SK-N-MC (cell line): ENCODE results near the gene LTV1.

Source experiments
- DNase-seq: peaks from one replicate; pipeline ENCODE4 v3.0.0-alpha.2; 2011; ENCODE audit warnings: low read depth, low spot score
- H3K27ac ChIP-seq: fragments of 200-600 bp; sonication (generic); 2 replicates; pipeline ENCODE4 v1.5.1; 2016; ENCODE audit warnings: mixed run types
- H3K36me3 ChIP-seq: fragments of 200-600 bp; sonication (generic); 2 replicates; pipeline ENCODE4 v1.6.1; 2017; ENCODE audit warnings: antibody characterized with exemption, low read length, mixed read lengths; ENCODE audit not compliant: insufficient read depth
- H3K4me3 ChIP-seq: fragments of 200-600 bp; sonication (generic); 2 replicates; pipeline ENCODE4 v1.5.1; 2016
- H3K9ac ChIP-seq: fragments of 200-600 bp; sonication (generic); 2 replicates; pipeline ENCODE4 v1.8.0; 2017; ENCODE audit warnings: mixed run types, mixed read lengths; ENCODE audit not compliant: insufficient read length
- H3K9me3 ChIP-seq: fragments of 200-600 bp; sonication (generic); 2 replicates; pipeline ENCODE4 v1.6.1; 2017; ENCODE audit warnings: low read depth, mild to moderate bottlenecking, antibody characterized with exemption, low read length, moderate library complexity, mixed read lengths
- EZH2 ChIP-seq: fragments of 200-600 bp; sonication (generic); IDR thresholded peaks from one replicate; pipeline ENCODE4 v1.6.1; 2017; ENCODE audit warnings: antibody characterized with exemption
- FOXP2 ChIP-seq: optimal IDR thresholded peaks from 2 replicates; pipeline ENCODE3; 2011; ENCODE audit warnings: mild to moderate bottlenecking, moderate library complexity; ENCODE audit not compliant: insufficient read depth; ENCODE audit errors: extremely low read length, control extremely low read depth
- POLR2AphosphoS5 ChIP-seq: IDR thresholded peaks from 2 replicates; pipeline ENCODE4 v1.6.1; 2012; ENCODE audit warnings: mild to moderate bottlenecking, low read depth, low read length, borderline replicate concordance

Gene LTV1

GRCh38 chr6:143877584-143878271 is 34.6 kb downstream of the LTV1 start:
- Histone ChIP-seq H3K9ac (no peak overlapping the region), H3K9me3 (no peaks in the 10 kb centered on the region), H3K27ac (no peak overlapping the region), H3K4me3 (no peak overlapping the region), H3K36me3 (no peaks in the 10 kb centered on the region)
- TF ChIP-seq FOXP2 (no peak), EZH2 (no peak), POLR2AphosphoS5 (no peak)
- DNase-seq, result no peak

GRCh38 chr6:143878272-143878760 is 35.2 kb downstream of the LTV1 start:
- TF ChIP-seq POLR2AphosphoS5, result no peak
- TF ChIP-seq EZH2, result no peak
- no peak for TF ChIP-seq FOXP2
- Histone ChIP-seq H3K4me3 (no peak overlapping the region), H3K9ac (no peak overlapping the region), H3K36me3 (no peaks in the 10 kb centered on the region), H3K27ac (no peak overlapping the region), H3K9me3 (no peaks in the 10 kb centered on the region)
- DNase-seq, result no peak

DNA sequence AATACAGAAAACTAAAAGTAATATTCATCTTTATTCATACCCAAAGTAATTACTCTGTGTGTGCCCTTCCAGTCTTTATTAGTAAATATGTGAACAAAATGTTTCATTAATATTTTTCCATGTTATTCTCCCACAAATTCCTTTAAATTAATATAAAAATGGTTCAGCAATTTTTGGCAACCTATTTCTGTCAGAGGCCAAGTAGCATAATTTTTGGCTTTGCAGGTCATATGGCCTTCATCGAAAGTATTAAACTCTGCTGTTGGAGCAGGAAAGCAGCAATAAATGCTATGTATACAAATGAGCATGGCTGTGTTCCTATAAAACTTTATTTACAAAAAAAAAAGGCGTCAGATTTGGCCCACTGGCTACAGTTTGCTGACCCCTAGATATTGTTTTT is 37.3 kb downstream of the LTV1 start:
- no peaks in the 10 kb centered on the region for H3K9me3 ChIP-seq
- H3K4me3 ChIP-seq, result no peak overlapping the region
- no peaks in the 10 kb centered on the region for H3K36me3 ChIP-seq
- DNase-seq, result no peak
- no peak overlapping the region for H3K27ac ChIP-seq
- no peak overlapping the region for H3K9ac ChIP-seq
- no peak for TF ChIP-seq FOXP2
- TF ChIP-seq POLR2AphosphoS5, result no peak
- no peak for TF ChIP-seq EZH2

GRCh38 chr6:143882401-143882930 is 39.3 kb downstream of the LTV1 start:
- TF ChIP-seq EZH2 (no peak), FOXP2 (no peak), POLR2AphosphoS5 (no peak)

DNA sequence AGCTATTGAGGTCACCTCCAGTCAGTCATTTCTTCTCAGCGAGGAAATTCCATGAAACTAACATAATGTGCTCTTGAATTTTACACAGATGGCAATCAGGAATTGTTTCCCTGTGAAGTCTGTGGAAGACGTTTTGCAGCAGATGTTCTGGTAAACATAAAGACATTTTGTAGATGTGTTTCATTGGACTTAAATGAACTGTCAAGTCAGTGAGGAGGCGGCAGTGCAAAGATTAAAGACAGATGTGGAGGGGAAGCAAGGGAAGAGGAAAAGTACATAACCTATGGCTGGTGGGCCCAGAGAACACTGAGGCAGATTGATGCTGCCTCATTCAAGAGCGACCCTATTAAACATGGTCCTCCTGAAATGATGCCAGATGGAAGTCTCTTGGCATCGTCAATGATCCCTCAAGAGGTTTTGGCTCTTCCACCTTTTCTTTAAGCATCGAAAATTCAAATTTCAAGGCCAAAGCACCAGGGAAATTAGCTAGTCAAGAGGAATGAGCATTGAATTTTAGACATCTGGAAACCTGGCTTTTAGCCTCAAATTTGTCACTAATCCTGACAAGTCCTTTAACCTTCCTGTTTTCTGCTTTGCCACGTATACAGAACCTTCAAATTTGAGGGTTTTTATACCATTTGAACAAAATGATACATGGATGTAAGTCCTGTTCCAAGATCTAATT is 41.2 kb downstream of the LTV1 start:
- no peak for TF ChIP-seq FOXP2
- no peak for TF ChIP-seq POLR2AphosphoS5
- no peak for TF ChIP-seq EZH2
- no peaks in the 10 kb centered on the region for H3K36me3 ChIP-seq
- H3K9me3 ChIP-seq, result no peaks in the 10 kb centered on the region
- no peak overlapping the region for H3K27ac ChIP-seq
- no peak for DNase-seq
- no peak overlapping the region for H3K4me3 ChIP-seq
- H3K9ac ChIP-seq, result no peak overlapping the region

More at GRCh38 chr6:143882401-143882930, 39.3 kb downstream of the LTV1 start:
- H3K9ac ChIP-seq, result no peak overlapping the region
- H3K9me3 ChIP-seq, result no peaks in the 10 kb centered on the region
- H3K36me3 ChIP-seq, result no peaks in the 10 kb centered on the region
- DNase-seq, result no peak
- H3K27ac ChIP-seq, result no peak overlapping the region
- no peak overlapping the region for H3K4me3 ChIP-seq

- Histone ChIP-seq H3K9me3 (no peaks in the 10 kb centered on the region), H3K9ac (no peak overlapping the region), H3K27ac (no peak overlapping the region), H3K4me3 (no peak overlapping the region), H3K36me3 (no peaks in the 10 kb centered on the region)
- DNase-seq, result no peak
- TF ChIP-seq POLR2AphosphoS5 (no peak), FOXP2 (no peak), EZH2 (no peak)
Measured at GRCh38 chr6:143885116-143885515, 42.0 kb downstream of the LTV1 start.

GRCh38 chr6:143894655-143895054 is 51.5 kb downstream of the LTV1 start:
- Histone ChIP-seq H3K9me3 (no peaks in the 10 kb centered on the region), H3K9ac (no peak overlapping the region), H3K4me3 (no peak overlapping the region), H3K36me3 (no peaks in the 10 kb centered on the region), H3K27ac (no peak overlapping the region)
- DNase-seq, result no peak
- TF ChIP-seq POLR2AphosphoS5 (no peak), EZH2 (no peak), FOXP2 (no peak)

- TF ChIP-seq EZH2 (no peak), FOXP2 (no peak), POLR2AphosphoS5 (no peak)
- DNase-seq, result no peak
- H3K27ac ChIP-seq, result no peak overlapping the region
- H3K4me3 ChIP-seq, result no peak overlapping the region
- H3K9ac ChIP-seq, result no peak overlapping the region
- no peaks in the 10 kb centered on the region for H3K36me3 ChIP-seq
- no peaks in the 10 kb centered on the region for H3K9me3 ChIP-seq
Measured at GRCh38 chr6:143896126-143896860, 53.2 kb downstream of the LTV1 start.

DNA sequence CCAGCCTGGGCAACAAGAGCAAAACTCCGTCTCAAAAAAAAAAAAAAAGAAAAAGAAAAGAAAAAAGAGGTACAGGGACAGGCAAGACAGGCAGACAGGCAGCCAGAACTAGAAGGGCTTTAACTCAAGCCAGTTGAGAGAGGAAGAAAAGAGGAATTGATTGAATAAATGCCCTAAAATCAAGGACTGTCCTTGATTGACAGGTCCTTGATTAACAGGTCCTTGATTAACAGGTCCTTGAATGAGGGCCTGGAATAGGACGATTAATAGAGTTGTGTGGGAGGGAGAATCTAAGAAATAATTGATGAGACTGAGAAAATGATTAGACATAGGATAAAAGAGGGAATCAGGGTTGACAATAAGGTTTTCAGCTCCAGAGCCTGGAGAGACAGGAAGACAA is 57.2 kb downstream of the LTV1 start:
- TF ChIP-seq EZH2, result no peak
- no peak for TF ChIP-seq POLR2AphosphoS5
- no peak for TF ChIP-seq FOXP2
- no peak overlapping the region for H3K9ac ChIP-seq
- H3K9me3 ChIP-seq, result no peaks in the 10 kb centered on the region
- no peak for DNase-seq
- no peak overlapping the region for H3K4me3 ChIP-seq
- H3K36me3 ChIP-seq, result no peaks in the 10 kb centered on the region
- no peak overlapping the region for H3K27ac ChIP-seq
